Naive thymus-derived CD8-positive, alpha-beta T cell (primary cell): Measurements from ENCODE around the gene ZNF554. TPM values are rescaled to one million over a fixed set of nuclear protein-coding genes. Genes with fewer than 3 reads are reported as not detected.

Experiments
- ATAC-seq, 2 donors: fragments of 150-1000 bp; cut with Tn5 transposase in 1 of 2; sonication (Bioruptor Pico), chemical (Tn5 transposase) in 1 of 2; 1 replicate in 1 of 2; 2 replicates in 1 of 2; pipeline ENCODE4 v1.10.0; 2021; ENCODE audit warnings: mild to moderate bottlenecking in 2 of 2, moderate library complexity in 2 of 2
- POLR2A ChIA-PET: fragments of 350-600 bp; sonication (Branson Sonifier 250); formaldehyde crosslinking; loops from one replicate; lab custom pipeline; 2021; ENCODE audit warnings: antibody characterized with exemption; lab: Charles Lee
- DNase-seq, 10 donors: peaks; one replicate each; pipeline versions ENCODE4 v3.0.0 to v3.0.0-alpha.2; 2020 to 2022
- H3K27ac Mint-ChIP-seq, 10 donors: one replicate each; pipeline ENCODE4 v1.8.0; 2020 to 2022; ENCODE audit warnings: mild to moderate bottlenecking in 10 of 10, mixed read lengths in 10 of 10, moderate library complexity in 4 of 10, inconsistent platforms in 1 of 10
- H3K27me3 Mint-ChIP-seq, 5 donors: one replicate each; pipeline ENCODE4 v1.8.0; 2021 to 2022; ENCODE audit warnings: mixed read lengths in 5 of 5
- H3K36me3 Mint-ChIP-seq, 3 donors: one replicate each; pipeline ENCODE4 v1.8.0; 2020 to 2022; ENCODE audit warnings: mixed read lengths in 3 of 3, mild to moderate bottlenecking in 2 of 3, inconsistent platforms in 1 of 3
- H3K4me1 Mint-ChIP-seq, 4 donors: one replicate each; pipeline ENCODE4 v1.8.0; 2021 to 2022; ENCODE audit warnings: mixed read lengths in 4 of 4
- H3K4me3 Mint-ChIP-seq, 10 donors: one replicate each; pipeline ENCODE4 v1.8.0; 2020 to 2022; ENCODE audit warnings: mild to moderate bottlenecking in 10 of 10, mixed read lengths in 10 of 10, moderate library complexity in 6 of 10, inconsistent platforms in 1 of 10
- H3K9me3 Mint-ChIP-seq, 9 donors: one replicate each; pipeline ENCODE4 v1.8.0; 2020 to 2022; ENCODE audit warnings: mixed read lengths in 9 of 9, mild to moderate bottlenecking in 3 of 9, inconsistent platforms in 1 of 9, moderate library complexity in 1 of 9
- polyA plus RNA-seq, 3 donors: library from polyadenylated mRNA; unstranded; fragments of 300-500 nt; fragmentation: Illumina TruSeq; gene quantifications; one replicate each; pipeline ENCODE4 v1.2.3, GENCODE V29; 2021
- total RNA-seq, 8 experiments: library from RNA in 2 of 8; stranded (reverse) in 2 of 8; gene quantifications; one replicate each; pipeline ENCODE4 v1.2.3 and lab custom pipeline; 2021 to 2026

Gene ZNF554
- 1 to 10 TPM; 7.6 to 7.8 TPM for total RNA-seq
- 1 to 10 TPM; 3.6 to 8.3 (median 4.5) TPM for polyA plus RNA-seq
- 4.5 to 18.4 (median 14.5) reads per million in 6 experiments for total RNA-seq (lab: John Stamatoyannopoulos, UW)

GRCh38 chr19:2819540-2820111, at the start of gene ZNF554:
TSS of gene ZNF554 (plus strand) at chr19:2819868. CDS start at chr19:2820072, 204 bp downstream.
- Mint-ChIP-seq H3K27me3 (no peaks in the 10 kb centered on the region), H3K36me3 (peaks cover 0 to 1% (median 0%) of the 10 kb centered on the region in 3 donors), H3K27ac (peak within 1 kb of the TSS in 8 of 10 donors; percentile 39 to 87 (median 76)), H3K4me3 (peak within 1 kb of the TSS; percentile 81 to 93 (median 87)), H3K9me3 (no peaks in the 10 kb centered on the region), H3K4me1 (peaks cover 0 to 14% (median 6%) of the 10 kb centered on the region in 4 donors)
- ATAC-seq: peak; percentile 93 to 94
- peak; percentile 96 to 100 (median 99) for DNase-seq
- POLR2A ChIA-PET: interaction anchor here (0.6 to 2.0 kb wide), 5 partner anchors 12 to 123 kb away, joined by 3 to 11 read pairs (median 3); partner anchors contain the start of genes SGTA and ZNF555

- Mint-ChIP-seq H3K4me3 (no peak overlapping the region), H3K4me1 (peaks cover 11 to 31% (median 21%) of the 10 kb centered on the region in 4 donors), H3K27ac (peak overlapping the region in 2 of 10 donors; percentile 48 to 72), H3K9me3 (no peaks in the 10 kb centered on the region), H3K36me3 (peaks cover 0 to 19% (median 3%) of the 10 kb centered on the region in 3 donors), H3K27me3 (no peaks in the 10 kb centered on the region)
- DNase-seq: no peak
- ATAC-seq: no peak
- POLR2A ChIA-PET: interaction anchor here (0.7 kb wide), 1 partner anchor 15 kb away, joined by 4 read pairs; the partner anchor contains the start of gene THOP1
Measured at GRCh38 chr19:2770055-2771013, 49.3 kb upstream of the ZNF554 start.

- no peak for ATAC-seq
- Mint-ChIP-seq H3K9me3 (no peaks in the 10 kb centered on the region), H3K4me3 (peak overlapping the region in 1 of 10 donors; percentile 26), H3K36me3 (peaks cover 0 to 9% (median 3%) of the 10 kb centered on the region in 3 donors), H3K4me1 (peaks cover 21 to 44% (median 33%) of the 10 kb centered on the region in 4 donors), H3K27me3 (no peaks in the 10 kb centered on the region), H3K27ac (peak overlapping the region in 2 of 10 donors; percentile 24 to 66)
- POLR2A ChIA-PET: interaction anchor here (0.6 kb wide), 1 partner anchor 666 kb away, joined by 4 read pairs; no protein-coding TSS in a partner anchor
- DNase-seq: no peak
Measured at GRCh38 chr19:2771786-2772674, 47.6 kb upstream of the ZNF554 start.

GRCh38 chr19:2774083-2774679, 45.5 kb upstream of the ZNF554 start:
- H3K4me3 Mint-ChIP-seq: peak overlapping the region in 1 of 10 donors; percentile 33
- POLR2A ChIA-PET: no interaction called here
- H3K27ac Mint-ChIP-seq: peak overlapping the region in 8 of 10 donors; percentile 5 to 99 (median 87)

GRCh38 chr19:2774953-2775555, 44.6 kb upstream of the ZNF554 start:
- H3K4me1 Mint-ChIP-seq: peaks cover 24 to 52% (median 40%) of the 10 kb centered on the region in 4 donors
- DNase-seq (peak in 2 of 10 donors; percentile 6 to 30), ATAC-seq (peak; percentile 7 to 37)
- POLR2A ChIA-PET: interaction anchor here (0.7 kb wide), 1 partner anchor 10 kb away, joined by 3 read pairs; the partner anchor contains the start of gene THOP1
- H3K36me3 Mint-ChIP-seq: peaks cover 0 to 3% (median 3%) of the 10 kb centered on the region in 3 donors
- peak overlapping the region; percentile 79 to 90 (median 85) for H3K4me3 Mint-ChIP-seq
- H3K27ac Mint-ChIP-seq: peak overlapping the region; percentile 93 to 99 (median 97)
- H3K27me3 Mint-ChIP-seq: no peaks in the 10 kb centered on the region
- no peaks in the 10 kb centered on the region for H3K9me3 Mint-ChIP-seq

More at GRCh38 chr19:2774083-2774679, 45.5 kb upstream of the ZNF554 start:
- DNase-seq (no peak), ATAC-seq (no peak)
- H3K9me3 Mint-ChIP-seq: no peaks in the 10 kb centered on the region
- H3K27me3 Mint-ChIP-seq: no peaks in the 10 kb centered on the region
- peaks cover 23 to 52% (median 37%) of the 10 kb centered on the region in 4 donors for H3K4me1 Mint-ChIP-seq
- peaks cover 0 to 3% (median 3%) of the 10 kb centered on the region in 3 donors for H3K36me3 Mint-ChIP-seq

- Mint-ChIP-seq H3K4me1 (peaks cover 29 to 56% (median 45%) of the 10 kb centered on the region in 4 donors), H3K36me3 (peaks cover 0 to 3% (median 3%) of the 10 kb centered on the region in 3 donors), H3K9me3 (no peaks in the 10 kb centered on the region), H3K27me3 (no peaks in the 10 kb centered on the region), H3K27ac (peak overlapping the region; percentile 93 to 99 (median 97)), H3K4me3 (peak overlapping the region; percentile 79 to 90 (median 85))
- POLR2A ChIA-PET: interaction anchor here (0.7 kb wide), 1 partner anchor 9 kb away, joined by 3 read pairs; the partner anchor contains the start of gene THOP1
- peak; percentile 84 to 88 for ATAC-seq
- peak; percentile 22 to 77 (median 62) for DNase-seq
Measured at GRCh38 chr19:2775556-2776430, 43.9 kb upstream of the ZNF554 start.

GRCh38 chr19:2777952-2778683, 41.5 kb upstream of the ZNF554 start:
- Mint-ChIP-seq H3K27ac (peak overlapping the region in 2 of 10 donors; percentile 55 to 77), H3K27me3 (no peaks in the 10 kb centered on the region), H3K4me1 (peaks cover 32 to 66% (median 57%) of the 10 kb centered on the region in 4 donors), H3K36me3 (peaks cover 0 to 3% (median 0%) of the 10 kb centered on the region in 3 donors), H3K9me3 (no peaks in the 10 kb centered on the region), H3K4me3 (peak overlapping the region in 2 of 10 donors; percentile 37 to 50)
- DNase-seq: no peak
- no peak for ATAC-seq
- POLR2A ChIA-PET: interaction anchor here (0.7 kb wide), 2 partner anchors 41 to 79 kb away, joined by 4 to 5 read pairs; no protein-coding TSS in a partner anchor

GRCh38 chr19:2779121-2779740, 40.4 kb upstream of the ZNF554 start:
- DNase-seq (no peak), ATAC-seq (no peak)
- Mint-ChIP-seq H3K27ac (peak overlapping the region in 2 of 10 donors; percentile 8 to 19), H3K4me3 (no peak overlapping the region), H3K4me1 (peaks cover 35 to 71% (median 60%) of the 10 kb centered on the region in 4 donors), H3K9me3 (no peaks in the 10 kb centered on the region), H3K36me3 (peaks cover 0 to 3% (median 0%) of the 10 kb centered on the region in 3 donors), H3K27me3 (no peaks in the 10 kb centered on the region)
- POLR2A ChIA-PET: no interaction called here

GRCh38 chr19:2780284-2780683, 39.4 kb upstream of the ZNF554 start:
- POLR2A ChIA-PET: no interaction called here

More at GRCh38 chr19:2780284-2780683, 39.4 kb upstream of the ZNF554 start:
- no peaks in the 10 kb centered on the region for H3K36me3 Mint-ChIP-seq
- no peaks in the 10 kb centered on the region for H3K27me3 Mint-ChIP-seq
- H3K4me3 Mint-ChIP-seq: peak overlapping the region in 8 of 10 donors; percentile 8 to 60 (median 28)
- peak overlapping the region in 8 of 10 donors; percentile 34 to 88 (median 48) for H3K27ac Mint-ChIP-seq
- ATAC-seq: no peak
- H3K4me1 Mint-ChIP-seq: peaks cover 29 to 66% (median 55%) of the 10 kb centered on the region in 4 donors
- no peak for DNase-seq
- no peaks in the 10 kb centered on the region for H3K9me3 Mint-ChIP-seq
